ENCODE results near the gene BEGAIN.

The BEGAIN gene, protein sequence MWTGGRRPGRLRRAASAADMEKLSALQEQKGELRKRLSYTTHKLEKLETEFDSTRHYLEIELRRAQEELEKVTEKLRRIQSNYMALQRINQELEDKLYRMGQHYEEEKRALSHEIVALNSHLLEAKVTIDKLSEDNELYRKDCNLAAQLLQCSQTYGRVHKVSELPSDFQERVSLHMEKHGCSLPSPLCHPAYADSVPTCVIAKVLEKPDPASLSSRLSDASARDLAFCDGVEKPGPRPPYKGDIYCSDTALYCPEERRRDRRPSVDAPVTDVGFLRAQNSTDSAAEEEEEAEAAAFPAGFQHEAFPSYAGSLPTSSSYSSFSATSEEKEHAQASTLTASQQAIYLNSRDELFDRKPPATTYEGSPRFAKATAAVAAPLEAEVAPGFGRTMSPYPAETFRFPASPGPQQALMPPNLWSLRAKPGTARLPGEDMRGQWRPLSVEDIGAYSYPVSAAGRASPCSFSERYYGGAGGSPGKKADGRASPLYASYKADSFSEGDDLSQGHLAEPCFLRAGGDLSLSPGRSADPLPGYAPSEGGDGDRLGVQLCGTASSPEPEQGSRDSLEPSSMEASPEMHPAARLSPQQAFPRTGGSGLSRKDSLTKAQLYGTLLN

DNA sequence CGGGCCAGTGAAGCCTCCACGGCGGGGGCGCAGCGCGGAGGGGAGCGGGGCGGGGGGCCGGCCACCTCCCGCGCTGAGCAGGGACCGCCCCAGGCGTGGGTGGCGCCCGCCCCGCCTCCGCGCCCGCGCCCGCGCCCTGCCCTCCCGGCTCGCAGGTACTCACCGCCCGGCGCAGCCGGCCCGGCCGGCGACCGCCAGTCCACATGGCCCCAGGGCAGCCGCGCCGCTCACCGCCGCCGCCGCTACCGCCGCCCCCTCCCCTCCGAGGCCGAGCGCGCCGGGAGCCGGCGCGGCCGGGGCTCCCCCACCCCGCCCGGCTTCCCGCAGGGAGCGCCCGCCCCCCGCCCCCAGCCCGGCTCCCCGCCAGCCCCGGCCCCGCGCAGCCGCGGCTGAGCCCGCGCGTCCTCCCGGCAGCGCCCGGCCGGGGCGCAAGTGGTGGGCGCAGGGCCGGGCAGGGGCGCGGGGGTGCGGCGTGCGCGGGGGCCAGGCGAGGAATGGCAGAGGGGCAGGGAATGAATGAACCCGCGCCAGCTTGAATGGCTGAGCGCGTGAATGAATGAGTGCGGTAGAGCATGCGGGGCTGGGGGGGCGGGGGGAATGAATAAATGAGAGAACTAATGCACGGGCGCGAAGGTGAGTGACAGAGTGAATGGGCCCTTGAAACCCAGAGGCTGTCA lies at the start of gene BEGAIN:
Gene BEGAIN (minus strand): TSS at position 332 of the 677 bp plus-strand sequence. CDS start 127 bp downstream, at position 205.
- no peaks in the 10 kb centered on the region for H3K36me3 Mint-ChIP-seq
- H3K9me3 Mint-ChIP-seq: peaks cover 4% of the 10 kb centered on the region
- peaks cover 58% of the 10 kb centered on the region for H3K27me3 Mint-ChIP-seq
- peak; percentile 3 for ATAC-seq
- H3K27ac Mint-ChIP-seq: no peak within 1 kb of the TSS
- H3K4me3 Mint-ChIP-seq: peak within 1 kb of the TSS; percentile 28
- H3K4me1 Mint-ChIP-seq: no peaks in the 10 kb centered on the region

GRCh38 chr14:100636559-100636958 lies 49.3 kb upstream of the BEGAIN start:
- no peaks in the 10 kb centered on the region for H3K36me3 Mint-ChIP-seq
- H3K4me1 Mint-ChIP-seq: peaks cover 20% of the 10 kb centered on the region
- no peak overlapping the region for H3K4me3 Mint-ChIP-seq
- no peak for ATAC-seq
- H3K27me3 Mint-ChIP-seq: peaks cover 47% of the 10 kb centered on the region
- no peaks in the 10 kb centered on the region for H3K9me3 Mint-ChIP-seq
- no peak overlapping the region for H3K27ac Mint-ChIP-seq

GRCh38 chr14:100634026-100634425 lies 46.8 kb upstream of the BEGAIN start:
- Mint-ChIP-seq H3K4me1 (peaks cover under 1% of the 10 kb centered on the region), H3K27ac (no peak overlapping the region), H3K4me3 (no peak overlapping the region), H3K9me3 (no peaks in the 10 kb centered on the region), H3K27me3 (peaks cover 44% of the 10 kb centered on the region), H3K36me3 (no peaks in the 10 kb centered on the region)
- no peak for ATAC-seq

DNA sequence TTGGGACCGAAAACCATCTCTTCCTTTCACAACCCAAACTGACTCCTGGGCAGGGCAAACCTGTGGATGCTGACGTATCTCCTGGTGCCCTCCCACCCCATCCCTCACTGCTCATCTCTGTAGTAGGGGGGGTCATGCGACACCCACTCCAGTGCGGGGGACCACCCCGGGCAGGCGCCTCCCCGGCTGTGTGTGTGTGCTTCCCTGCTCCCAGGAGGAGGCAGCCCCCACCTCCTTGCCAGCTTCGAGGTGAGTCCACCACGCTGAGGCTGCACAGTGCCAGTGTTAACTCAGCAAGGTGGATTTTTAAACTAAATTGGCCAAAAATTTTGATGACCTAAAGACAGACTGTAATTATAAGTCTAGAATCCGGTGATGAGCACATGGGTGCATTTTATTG lies 46.2 kb upstream of the BEGAIN start:
- H3K27me3 Mint-ChIP-seq: peaks cover 45% of the 10 kb centered on the region
- no peak overlapping the region for H3K27ac Mint-ChIP-seq
- no peaks in the 10 kb centered on the region for H3K9me3 Mint-ChIP-seq
- peak; percentile 42 for ATAC-seq
- no peak overlapping the region for H3K4me3 Mint-ChIP-seq
- no peaks in the 10 kb centered on the region for H3K4me1 Mint-ChIP-seq
- H3K36me3 Mint-ChIP-seq: no peaks in the 10 kb centered on the region

GRCh38 chr14:100629696-100630095 lies 42.5 kb upstream of the BEGAIN start:
- Mint-ChIP-seq H3K4me1 (no peaks in the 10 kb centered on the region), H3K27ac (no peak overlapping the region), H3K36me3 (no peaks in the 10 kb centered on the region), H3K27me3 (peaks cover 49% of the 10 kb centered on the region), H3K4me3 (no peak overlapping the region), H3K9me3 (peaks cover 9% of the 10 kb centered on the region)
- no peak for ATAC-seq

GRCh38 chr14:100629098-100629497 lies 41.9 kb upstream of the BEGAIN start:
- no peak for ATAC-seq
- no peaks in the 10 kb centered on the region for H3K36me3 Mint-ChIP-seq
- H3K4me3 Mint-ChIP-seq: no peak overlapping the region
- H3K27ac Mint-ChIP-seq: no peak overlapping the region
- H3K9me3 Mint-ChIP-seq: peaks cover 10% of the 10 kb centered on the region
- H3K4me1 Mint-ChIP-seq: no peaks in the 10 kb centered on the region
- peaks cover 51% of the 10 kb centered on the region for H3K27me3 Mint-ChIP-seq

DNA sequence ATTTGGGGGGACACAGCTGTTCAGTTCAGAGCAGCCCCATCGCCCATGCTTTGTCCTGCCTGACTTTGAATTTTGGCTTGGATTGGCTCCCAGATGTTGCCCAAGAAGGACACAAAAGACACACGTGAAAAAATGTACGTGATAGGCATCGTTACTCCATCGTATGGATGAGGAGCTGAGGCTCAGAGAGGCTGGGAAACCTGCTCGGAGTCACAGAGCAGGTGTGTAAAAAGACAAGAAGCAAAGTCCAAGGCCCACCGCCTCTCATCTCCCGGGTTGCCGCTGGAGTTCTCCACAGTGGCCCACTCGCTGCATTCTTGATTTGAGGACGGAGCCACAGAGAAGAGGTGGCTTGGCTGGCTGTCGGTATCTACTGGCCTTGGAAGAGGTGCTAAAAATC lies 41.0 kb upstream of the BEGAIN start:
- Mint-ChIP-seq H3K36me3 (no peaks in the 10 kb centered on the region), H3K4me1 (no peaks in the 10 kb centered on the region), H3K9me3 (peaks cover 10% of the 10 kb centered on the region), H3K4me3 (no peak overlapping the region), H3K27ac (no peak overlapping the region), H3K27me3 (peaks cover 58% of the 10 kb centered on the region)
- no peak for ATAC-seq

DNA sequence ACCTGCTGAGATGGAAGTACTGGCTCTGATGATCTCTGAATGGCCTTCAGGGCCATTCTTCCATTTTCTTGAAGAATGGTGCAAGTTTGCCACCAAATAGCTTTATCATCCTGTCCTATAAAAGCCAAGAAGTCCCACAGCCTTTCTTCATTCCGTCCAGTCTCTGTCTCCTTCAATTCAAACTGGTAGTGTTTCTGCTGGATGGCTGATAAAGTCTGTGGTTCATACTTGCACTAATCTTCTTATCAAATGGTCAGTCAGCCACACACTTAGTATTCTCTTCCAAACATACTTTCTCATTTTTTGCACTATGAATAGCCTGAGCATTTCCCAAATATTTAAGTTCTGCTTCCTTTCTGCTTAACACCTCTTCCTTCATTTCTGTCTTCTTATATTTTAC lies 39.4 kb upstream of the BEGAIN start:
- ATAC-seq: no peak
- Mint-ChIP-seq H3K27me3 (peaks cover 65% of the 10 kb centered on the region), H3K4me3 (no peak overlapping the region), H3K9me3 (peaks cover 10% of the 10 kb centered on the region), H3K36me3 (no peaks in the 10 kb centered on the region), H3K4me1 (no peaks in the 10 kb centered on the region), H3K27ac (no peak overlapping the region)

DNA sequence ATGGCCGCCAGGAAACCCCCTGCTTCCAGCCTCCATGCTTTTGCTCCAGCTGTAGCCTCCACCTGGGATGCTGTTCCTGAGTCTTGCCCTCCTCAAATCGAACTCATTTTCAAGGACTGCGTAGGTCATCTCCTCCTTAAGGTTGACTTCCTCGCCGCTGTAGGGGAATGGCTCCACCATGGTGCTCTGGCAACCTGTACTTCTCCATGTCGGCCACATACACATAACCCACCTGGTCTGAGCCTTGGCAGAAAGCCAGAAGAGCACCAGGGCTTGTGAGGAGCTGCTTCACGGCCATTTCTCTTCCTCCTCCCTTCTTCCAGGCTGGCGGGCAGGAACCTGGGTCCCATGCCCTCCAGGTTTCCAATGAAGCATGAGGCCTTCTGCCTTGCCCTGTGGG lies 36.7 kb upstream of the BEGAIN start:
- Mint-ChIP-seq H3K4me1 (peaks cover 5% of the 10 kb centered on the region), H3K36me3 (no peaks in the 10 kb centered on the region), H3K9me3 (peaks cover 10% of the 10 kb centered on the region), H3K27ac (no peak overlapping the region), H3K27me3 (peaks cover 78% of the 10 kb centered on the region), H3K4me3 (no peak overlapping the region)
- ATAC-seq: no peak

- no peak overlapping the region for H3K4me3 Mint-ChIP-seq
- H3K4me1 Mint-ChIP-seq: peaks cover 9% of the 10 kb centered on the region
- peaks cover 10% of the 10 kb centered on the region for H3K9me3 Mint-ChIP-seq
- H3K36me3 Mint-ChIP-seq: no peaks in the 10 kb centered on the region
- H3K27me3 Mint-ChIP-seq: peaks cover 81% of the 10 kb centered on the region
- ATAC-seq: no peak
- H3K27ac Mint-ChIP-seq: no peak overlapping the region
Measured at GRCh38 chr14:100623557-100623956, 36.3 kb upstream of the BEGAIN start.

GRCh38 chr14:100622708-100623485 lies 35.7 kb upstream of the BEGAIN start:
- H3K27ac Mint-ChIP-seq: no peak overlapping the region
- H3K4me1 Mint-ChIP-seq: peaks cover 15% of the 10 kb centered on the region
- no peaks in the 10 kb centered on the region for H3K36me3 Mint-ChIP-seq
- H3K27me3 Mint-ChIP-seq: peaks cover 76% of the 10 kb centered on the region
- ATAC-seq: no peak
- peaks cover 10% of the 10 kb centered on the region for H3K9me3 Mint-ChIP-seq
- no peak overlapping the region for H3K4me3 Mint-ChIP-seq

- no peaks in the 10 kb centered on the region for H3K36me3 Mint-ChIP-seq
- no peak overlapping the region for H3K27ac Mint-ChIP-seq
- H3K4me3 Mint-ChIP-seq: no peak overlapping the region
- peaks cover 10% of the 10 kb centered on the region for H3K9me3 Mint-ChIP-seq
- H3K4me1 Mint-ChIP-seq: peaks cover 20% of the 10 kb centered on the region
- ATAC-seq: no peak
- H3K27me3 Mint-ChIP-seq: peaks cover 76% of the 10 kb centered on the region
Measured at GRCh38 chr14:100622224-100622623, 35.0 kb upstream of the BEGAIN start.

- no peak for ATAC-seq
- Mint-ChIP-seq H3K9me3 (peaks cover 7% of the 10 kb centered on the region), H3K4me3 (no peak overlapping the region), H3K27me3 (peaks cover 78% of the 10 kb centered on the region), H3K27ac (no peak overlapping the region), H3K4me1 (peaks cover 23% of the 10 kb centered on the region), H3K36me3 (no peaks in the 10 kb centered on the region)
Measured at GRCh38 chr14:100621806-100622205, 34.6 kb upstream of the BEGAIN start.

DNA sequence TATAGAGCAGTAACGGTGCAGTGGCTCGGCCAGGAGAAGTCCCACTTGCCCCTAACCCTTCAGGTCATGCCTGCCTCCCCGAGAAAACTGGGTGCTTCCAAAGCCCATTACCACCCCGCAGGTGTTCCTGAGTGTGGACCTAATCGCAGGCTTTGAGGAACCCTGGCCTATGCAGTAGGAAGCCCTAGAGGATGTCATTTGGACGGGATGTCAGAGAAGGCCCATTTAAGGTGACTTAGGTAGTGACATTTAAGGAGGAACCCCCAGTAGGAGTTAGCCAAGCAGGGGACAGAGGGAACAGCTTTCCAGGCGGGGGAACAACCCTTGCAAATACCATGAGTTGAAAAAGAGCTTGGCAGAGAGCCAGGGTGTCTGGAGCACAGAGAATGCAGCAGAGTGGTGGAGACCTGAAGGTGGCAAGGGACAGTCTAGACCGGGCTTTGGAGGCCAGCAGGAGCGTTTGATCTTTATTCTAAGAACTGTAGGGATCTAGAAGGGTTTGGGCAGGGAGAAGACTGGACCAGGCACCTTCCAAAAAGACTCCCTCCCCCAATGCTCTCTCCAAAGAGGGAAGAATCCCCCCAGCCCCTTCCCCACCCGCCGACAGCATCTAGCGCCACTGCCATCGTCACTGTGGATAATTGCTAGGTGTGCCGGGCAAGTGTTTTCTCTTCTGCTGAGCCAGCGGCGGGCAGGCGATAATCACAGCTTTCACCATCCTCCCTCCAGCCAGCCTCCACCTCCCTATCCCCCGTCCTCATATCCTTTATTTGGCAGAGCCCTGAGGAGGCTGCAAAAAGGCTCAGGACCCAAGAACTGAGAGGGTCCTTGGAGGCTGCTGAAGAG lies 33.3 kb upstream of the BEGAIN start:
- ATAC-seq: no peak
- no peak overlapping the region for H3K4me3 Mint-ChIP-seq
- peaks cover 6% of the 10 kb centered on the region for H3K9me3 Mint-ChIP-seq
- H3K27me3 Mint-ChIP-seq: peaks cover 81% of the 10 kb centered on the region
- peaks cover 23% of the 10 kb centered on the region for H3K4me1 Mint-ChIP-seq
- no peak overlapping the region for H3K27ac Mint-ChIP-seq
- H3K36me3 Mint-ChIP-seq: no peaks in the 10 kb centered on the region
